A673 (cell line): ENCODE results near the gene GAD2. TPM values are rescaled to one million over a fixed set of nuclear protein-coding genes. Genes with fewer than 3 reads are reported as not detected.

ENCODE experiments used
- total RNA-seq: library from RNA; stranded (reverse); gene quantifications from 2 replicates; pipeline ENCODE4 v1.2.3, GENCODE V29; 2021

The GAD2 gene
- total RNA-seq, 1 experiment from 2014 or later: 0.28 TPM

Other genes with a start within 250 kb of the GAD2 start
- gene APBB1IP, start 221.6 kb downstream of the GAD2 start, total RNA-seq: not detected in 2 replicates